PFSK-1 (cell line): ENCODE data around the gene CACNB2.
A peak's percentile ranks its signal among the peaks of the same experiment; 100 is the strongest.

Source experiments
- FOXP2 ChIP-seq: optimal IDR thresholded peaks from 2 replicates; pipeline ENCODE3; 2011; ENCODE audit warnings: borderline replicate concordance, control low read depth, inconsistent platforms; ENCODE audit not compliant: insufficient read depth; ENCODE audit errors: extremely low read length, extremely low read depth
- POLR2AphosphoS5 ChIP-seq: IDR thresholded peaks from 2 replicates; pipeline ENCODE4 v1.6.1; 2012; ENCODE audit warnings: low read depth, mild to moderate bottlenecking, control low read depth, low read length, moderate library complexity
- SIN3A ChIP-seq: IDR thresholded peaks from 2 replicates; pipeline ENCODE4 v1.6.1; 2012; ENCODE audit warnings: mild to moderate bottlenecking, low read length, moderate library complexity, borderline replicate concordance; ENCODE audit not compliant: insufficient read depth
- TAF1 ChIP-seq: IDR thresholded peaks from 2 replicates; pipeline ENCODE4 v1.6.1; 2012; ENCODE audit warnings: low read length, control low read depth, borderline replicate concordance; ENCODE audit not compliant: insufficient read depth
- TF ChIP-seq, protein P1 (sequence below), 2 experiments: IDR thresholded peaks; 2 replicates each; pipeline versions ENCODE4 v1.6.1 to v1.8.0; 2011 to 2012; ENCODE audit warnings: low read depth in 2 of 2, low read length in 2 of 2, control low read depth in 1 of 2, inconsistent platforms in 1 of 2, mild to moderate bottlenecking in 1 of 2, moderate library complexity in 1 of 2; ENCODE audit not compliant: insufficient read depth in 1 of 2

The CACNB2 gene

DNA sequence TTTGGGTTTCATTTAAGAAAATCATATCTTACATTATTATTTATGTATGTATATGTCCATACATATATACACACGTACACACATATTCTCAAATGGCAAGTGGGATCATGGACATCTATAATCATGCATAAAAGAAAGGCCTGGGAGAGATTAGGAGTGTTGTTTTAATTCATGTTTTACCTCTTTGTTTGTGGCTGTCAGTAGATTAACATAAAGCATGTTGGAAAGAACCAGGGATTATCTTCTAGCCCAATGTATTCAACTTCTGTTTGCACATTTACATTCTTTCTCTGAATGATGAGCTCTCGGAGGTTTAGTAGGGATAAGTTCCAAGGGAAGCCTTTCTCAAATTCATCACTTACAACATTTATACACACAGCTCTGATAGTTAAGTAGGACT lies 319.8 kb downstream of the CACNB2 start:
- TF ChIP-seq SIN3A (no peak), FOXP2 (no peak), TAF1 (no peak), POLR2AphosphoS5 (no peak)
- TF ChIP-seq, protein P1, sequence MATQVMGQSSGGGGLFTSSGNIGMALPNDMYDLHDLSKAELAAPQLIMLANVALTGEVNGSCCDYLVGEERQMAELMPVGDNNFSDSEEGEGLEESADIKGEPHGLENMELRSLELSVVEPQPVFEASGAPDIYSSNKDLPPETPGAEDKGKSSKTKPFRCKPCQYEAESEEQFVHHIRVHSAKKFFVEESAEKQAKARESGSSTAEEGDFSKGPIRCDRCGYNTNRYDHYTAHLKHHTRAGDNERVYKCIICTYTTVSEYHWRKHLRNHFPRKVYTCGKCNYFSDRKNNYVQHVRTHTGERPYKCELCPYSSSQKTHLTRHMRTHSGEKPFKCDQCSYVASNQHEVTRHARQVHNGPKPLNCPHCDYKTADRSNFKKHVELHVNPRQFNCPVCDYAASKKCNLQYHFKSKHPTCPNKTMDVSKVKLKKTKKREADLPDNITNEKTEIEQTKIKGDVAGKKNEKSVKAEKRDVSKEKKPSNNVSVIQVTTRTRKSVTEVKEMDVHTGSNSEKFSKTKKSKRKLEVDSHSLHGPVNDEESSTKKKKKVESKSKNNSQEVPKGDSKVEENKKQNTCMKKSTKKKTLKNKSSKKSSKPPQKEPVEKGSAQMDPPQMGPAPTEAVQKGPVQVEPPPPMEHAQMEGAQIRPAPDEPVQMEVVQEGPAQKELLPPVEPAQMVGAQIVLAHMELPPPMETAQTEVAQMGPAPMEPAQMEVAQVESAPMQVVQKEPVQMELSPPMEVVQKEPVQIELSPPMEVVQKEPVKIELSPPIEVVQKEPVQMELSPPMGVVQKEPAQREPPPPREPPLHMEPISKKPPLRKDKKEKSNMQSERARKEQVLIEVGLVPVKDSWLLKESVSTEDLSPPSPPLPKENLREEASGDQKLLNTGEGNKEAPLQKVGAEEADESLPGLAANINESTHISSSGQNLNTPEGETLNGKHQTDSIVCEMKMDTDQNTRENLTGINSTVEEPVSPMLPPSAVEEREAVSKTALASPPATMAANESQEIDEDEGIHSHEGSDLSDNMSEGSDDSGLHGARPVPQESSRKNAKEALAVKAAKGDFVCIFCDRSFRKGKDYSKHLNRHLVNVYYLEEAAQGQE (IDR thresholded peaks at IDR 0.05; ENCODE audit: insufficient read depth in 1 of 2, low read depth in 2 of 2, low read length in 2 of 2): no peak

DNA sequence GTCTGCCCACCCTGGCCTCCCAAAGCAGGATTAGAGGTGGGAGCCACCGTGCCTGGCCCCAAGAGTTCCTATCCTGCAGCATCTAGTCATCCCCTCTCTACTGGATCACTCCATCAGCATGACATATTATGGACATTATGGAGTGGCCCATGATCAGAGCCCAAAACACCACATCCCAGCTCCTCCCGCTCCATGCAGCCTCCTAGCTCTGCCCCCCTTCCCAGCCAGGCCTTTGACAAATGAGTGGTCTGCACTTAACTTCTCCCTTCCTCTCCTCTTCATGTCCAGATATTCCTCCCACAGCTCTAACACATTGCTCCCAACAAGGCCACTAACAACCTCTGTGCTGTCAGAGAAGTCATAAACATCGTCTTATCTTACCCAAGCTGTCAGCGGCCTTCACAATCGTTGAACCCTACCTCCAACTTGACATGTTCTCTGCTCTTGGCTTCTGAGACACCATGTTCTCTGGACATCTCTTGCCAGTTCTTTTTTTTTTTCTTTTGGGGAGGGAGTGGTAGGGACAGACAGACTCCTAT lies 323.5 kb downstream of the CACNB2 start:
- no peak for TF ChIP-seq FOXP2
- TF ChIP-seq TAF1: no peak
- no peak for TF ChIP-seq POLR2AphosphoS5
- no peak for TF ChIP-seq SIN3A
- TF ChIP-seq, protein P1 (IDR thresholded peaks at IDR 0.05; ENCODE audit: insufficient read depth in 1 of 2, low read depth in 2 of 2, low read length in 2 of 2): no peak

DNA sequence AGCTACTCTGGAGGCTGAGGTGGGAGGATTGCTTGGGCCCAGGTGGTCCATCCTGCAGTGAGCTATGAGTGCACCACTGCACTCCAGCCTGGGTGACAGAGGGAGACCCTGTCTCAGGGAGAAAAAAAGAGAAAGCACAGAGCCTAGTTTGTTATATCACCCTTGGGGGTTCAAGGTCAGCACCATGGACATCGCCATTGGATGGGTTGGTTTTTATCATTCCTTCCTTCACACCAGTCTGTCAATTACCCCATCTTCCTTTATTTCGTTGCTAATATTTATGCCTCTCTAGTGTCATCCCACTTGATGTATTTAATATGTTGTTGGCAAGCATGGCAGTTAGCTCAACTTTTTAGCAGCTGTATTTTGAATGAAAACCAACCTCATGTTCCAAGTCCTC lies 328.9 kb downstream of the CACNB2 start:
- TF ChIP-seq TAF1 (no peak), POLR2AphosphoS5 (no peak), SIN3A (no peak)
- TF ChIP-seq, protein P1 (IDR thresholded peaks at IDR 0.05; ENCODE audit: insufficient read depth in 1 of 2, low read depth in 2 of 2, low read length in 2 of 2): peak; percentile 46 to 82

DNA sequence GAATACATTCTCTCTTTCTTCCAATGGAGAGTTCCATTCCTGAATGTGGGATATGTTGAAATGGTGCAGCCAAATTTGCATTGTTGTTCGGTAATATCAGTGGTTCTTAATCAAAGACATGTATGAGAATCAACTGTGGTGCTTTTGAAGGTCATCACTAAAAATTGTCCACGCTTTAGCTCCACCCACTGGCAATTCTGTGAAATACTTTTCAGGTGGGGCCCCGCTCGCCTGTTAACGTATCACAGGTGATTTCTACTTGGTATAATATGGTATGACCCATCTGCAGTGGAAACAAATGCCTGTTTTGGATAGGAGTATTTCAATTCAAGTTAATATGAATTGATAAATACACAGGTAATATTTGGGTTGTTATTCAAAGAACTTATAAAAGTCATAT lies 332.8 kb downstream of the CACNB2 start:
- TF ChIP-seq, protein P1 (IDR thresholded peaks at IDR 0.05; ENCODE audit: insufficient read depth in 1 of 2, low read depth in 2 of 2, low read length in 2 of 2): no peak
- TF ChIP-seq FOXP2 (no peak), POLR2AphosphoS5 (no peak), SIN3A (no peak), TAF1 (no peak)

DNA sequence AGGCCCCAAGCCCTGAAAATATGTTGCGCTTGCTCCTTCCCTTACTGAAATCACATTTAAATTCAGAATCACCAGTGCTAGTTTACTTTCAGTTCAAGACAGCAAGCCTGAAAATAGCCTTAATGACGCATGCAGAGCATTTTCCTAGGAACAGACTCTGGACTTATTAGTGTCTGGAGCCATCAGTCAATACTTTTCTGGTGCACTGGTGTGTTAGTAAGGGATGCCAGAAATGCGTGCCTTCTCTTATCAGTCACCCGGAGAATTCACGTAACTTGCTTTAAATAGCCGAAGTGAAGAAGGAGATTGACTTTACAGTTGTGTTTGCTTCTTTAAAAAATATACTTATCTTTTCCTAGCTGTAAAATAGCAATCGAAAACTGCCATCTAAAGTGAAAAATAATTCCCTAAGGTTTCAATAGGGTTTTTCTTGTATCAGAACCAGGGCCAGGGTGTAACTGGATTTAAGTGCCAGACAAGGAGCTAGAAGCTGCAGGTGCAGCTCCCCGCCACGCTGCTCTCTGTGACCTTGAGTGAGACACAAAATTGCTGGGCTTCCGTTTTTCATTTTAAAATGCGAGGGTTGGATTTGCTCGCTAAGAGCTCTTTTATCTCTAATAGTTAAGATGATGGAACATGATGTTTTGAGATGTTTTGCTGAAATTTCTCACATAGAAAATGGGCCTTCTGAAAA lies 333.3 kb downstream of the CACNB2 start:
- TF ChIP-seq, protein P1 (IDR thresholded peaks at IDR 0.05; ENCODE audit: insufficient read depth in 1 of 2, low read depth in 2 of 2, low read length in 2 of 2): no peak
- no peak for TF ChIP-seq FOXP2
- no peak for TF ChIP-seq SIN3A
- no peak for TF ChIP-seq TAF1
- TF ChIP-seq POLR2AphosphoS5: no peak
